Measurements from ENCODE around the gene PSME3IP1.

GRCh38 chr16:57106767-57107166, 79.1 kb downstream of the PSME3IP1 start:
- TF ChIP-seq POLR2AphosphoS5 (IDR thresholded peaks at IDR 0.05; ENCODE audit: borderline replicate concordance, low read depth, low read length) (no peak), EZH2 (IDR thresholded peaks at IDR 0.05) (no peak)

All from SK-N-MC (cell line).